Trophoblast cell (in vitro differentiated cells and primary cell): ENCODE data around the gene IGLL1.
"Not testable (repeated sequence)": the region's sequence is repeated elsewhere in the genome, so short reads cannot be mapped to it uniquely, and the experiment has no call there.

Experiments used
- DNase-seq, 2 donors: peaks; one replicate each; pipeline ENCODE4 v3.0.0-alpha.2; 2016
- H2AFZ ChIP-seq: 2 replicates; pipeline ENCODE4 v1.6.1; 2013; ENCODE audit warnings: low read length, moderate library complexity, mild to moderate bottlenecking; ENCODE audit not compliant: insufficient read depth, poor library complexity
- H2AK5ac ChIP-seq: 2 replicates; pipeline ENCODE4 v1.6.1; 2013; ENCODE audit warnings: mild to moderate bottlenecking, low read length
- H2BK120ac ChIP-seq: 2 replicates; pipeline ENCODE4 v1.6.1; 2013; ENCODE audit warnings: low read length, mild to moderate bottlenecking, moderate library complexity; ENCODE audit not compliant: insufficient read depth, poor library complexity
- H2BK12ac ChIP-seq: 2 replicates; pipeline ENCODE4 v1.6.1; 2013; ENCODE audit warnings: mild to moderate bottlenecking, low read length, moderate library complexity
- H2BK5ac ChIP-seq: 2 replicates; pipeline ENCODE4 v1.6.1; 2013; ENCODE audit warnings: low read length, low read depth, moderate library complexity, mild to moderate bottlenecking; ENCODE audit not compliant: poor library complexity
- H3K14ac ChIP-seq: 2 replicates; pipeline ENCODE4 v1.6.1; 2013; ENCODE audit warnings: mild to moderate bottlenecking, low read length
- H3K18ac ChIP-seq: 2 replicates; pipeline ENCODE4 v1.6.1; 2013; ENCODE audit warnings: mild to moderate bottlenecking, low read length
- H3K23ac ChIP-seq: 2 replicates; pipeline ENCODE4 v1.6.1; 2013; ENCODE audit warnings: low read length
- H3K27ac ChIP-seq: 2 replicates; pipeline ENCODE4 v1.5.1; 2013; ENCODE audit warnings: low read depth, mild to moderate bottlenecking, inconsistent platforms, low read length, moderate library complexity
- H3K27me3 ChIP-seq: 2 replicates; pipeline ENCODE4 v1.6.1; 2013; ENCODE audit warnings: inconsistent platforms, mild to moderate bottlenecking, low read length, moderate library complexity; ENCODE audit not compliant: insufficient read depth
- H3K36me3 ChIP-seq, 2 experiments: 1 replicate in 1 of 2; 2 replicates in 1 of 2; pipeline ENCODE4 v1.6.1; 2013; ENCODE audit warnings: low read length in 2 of 2, mild to moderate bottlenecking in 2 of 2, moderate library complexity in 1 of 2; ENCODE audit not compliant: insufficient read depth in 2 of 2, control insufficient read depth in 1 of 2
- H3K4ac ChIP-seq: 2 replicates; pipeline ENCODE4 v1.6.1; 2013; ENCODE audit warnings: low read depth, mild to moderate bottlenecking, low read length, moderate library complexity
- H3K4me1 ChIP-seq, 2 experiments: 1 replicate in 1 of 2; 2 replicates in 1 of 2; pipeline ENCODE4 v1.6.1; 2013; ENCODE audit warnings: low read length in 2 of 2, mild to moderate bottlenecking in 2 of 2, moderate library complexity in 1 of 2; ENCODE audit not compliant: insufficient read depth in 2 of 2, control insufficient read depth in 1 of 2
- H3K4me2 ChIP-seq: 2 replicates; pipeline ENCODE4 v1.6.1; 2013; ENCODE audit warnings: inconsistent platforms, mild to moderate bottlenecking, low read length, moderate library complexity
- H3K4me3 ChIP-seq: 2 replicates; pipeline ENCODE4 v1.5.1; 2013; ENCODE audit warnings: mild to moderate bottlenecking, low read depth, low read length, inconsistent platforms
- H3K79me1 ChIP-seq: one replicate; pipeline ENCODE4 v1.6.1; 2013; ENCODE audit warnings: low read length
- H3K79me2 ChIP-seq: 2 replicates; pipeline ENCODE4 v1.6.1; 2013; ENCODE audit warnings: low read length, mild to moderate bottlenecking; ENCODE audit not compliant: control insufficient read depth, insufficient read depth, poor library complexity
- H3K9ac ChIP-seq: 2 replicates; pipeline ENCODE4 v1.6.1; 2013; ENCODE audit warnings: mild to moderate bottlenecking, low read length
- H3K9me3 ChIP-seq: 2 replicates; pipeline ENCODE4 v1.6.1; 2013; ENCODE audit warnings: low read depth, mild to moderate bottlenecking, control low read depth, inconsistent platforms, low read length; ENCODE audit not compliant: insufficient read depth
- H4K12ac ChIP-seq: 2 replicates; pipeline ENCODE4 v1.6.1; 2013; ENCODE audit warnings: low read depth, mild to moderate bottlenecking, low read length, moderate library complexity
- H4K8ac ChIP-seq: 2 replicates; pipeline ENCODE4 v1.6.1; 2013; ENCODE audit warnings: low read depth, mild to moderate bottlenecking, low read length, moderate library complexity
- H4K91ac ChIP-seq: one replicate; pipeline ENCODE4 v1.6.1; 2013; ENCODE audit warnings: low read depth, mild to moderate bottlenecking, low read length, moderate library complexity
- WGBS: extraction: QIAGEN DNeasy Blood & Tissue Kit; methylation state at CpG from one replicate; pipeline ENCODE4 v1.1.7; 2013; ENCODE audit warnings: missing lambda C conversion rate; ENCODE audit not compliant: insufficient read length, insufficient coverage; ENCODE audit errors: extremely low coverage; 5-methylcytosine and 5-hydroxymethylcytosine counted together

IGLL1 gene

GRCh38 chr22:23561025-23561510, 19.0 kb downstream of the IGLL1 start:
- not testable (repeated sequence) for H3K18ac ChIP-seq, H2AK5ac ChIP-seq, H3K4me3 ChIP-seq, H2BK5ac ChIP-seq, H3K9ac ChIP-seq, H2BK12ac ChIP-seq, H4K8ac ChIP-seq, H3K23ac ChIP-seq, H2BK120ac ChIP-seq, H4K91ac ChIP-seq, H3K79me2 ChIP-seq, H3K4me2 ChIP-seq, H3K4me1 ChIP-seq, DNase-seq, H3K9me3 ChIP-seq, H3K4ac ChIP-seq, H2AFZ ChIP-seq, H3K36me3 ChIP-seq, H3K79me1 ChIP-seq, H3K27ac ChIP-seq, H4K12ac ChIP-seq, H3K14ac ChIP-seq, H3K27me3 ChIP-seq
- no CpG with 5 or more reads among the region's 24 CpGs for WGBS

- H3K27ac ChIP-seq, H3K9ac ChIP-seq, H3K79me2 ChIP-seq, H3K18ac ChIP-seq, H4K91ac ChIP-seq, H3K36me3 ChIP-seq, H2AFZ ChIP-seq, H2BK5ac ChIP-seq, H3K4ac ChIP-seq, H2AK5ac ChIP-seq, H3K79me1 ChIP-seq, H3K4me1 ChIP-seq, H3K4me3 ChIP-seq, H3K27me3 ChIP-seq, DNase-seq, H4K8ac ChIP-seq, H3K14ac ChIP-seq, H3K4me2 ChIP-seq, H2BK120ac ChIP-seq, H3K23ac ChIP-seq, H3K9me3 ChIP-seq, H4K12ac ChIP-seq, H2BK12ac ChIP-seq: not testable (repeated sequence)
- no CpG with 5 or more reads among the region's 1 CpG for WGBS
These were observed 19.9 kb downstream of the IGLL1 start for GRCh38 chr22:23560215-23560614.

GRCh38 chr22:23557467-23557866, 22.6 kb downstream of the IGLL1 start:
- Histone ChIP-seq H3K4me3 (no peak overlapping the region), H2AFZ (no peak overlapping the region), H3K27me3 (no peaks in the 10 kb centered on the region), H3K14ac (no peak overlapping the region), H2BK5ac (no peak overlapping the region), H3K4me1 (no peaks in the 10 kb centered on the region), H4K91ac (no peak overlapping the region), H3K9me3 (peaks cover 2% of the 10 kb centered on the region), H3K23ac (no peak overlapping the region), H2AK5ac (no peak overlapping the region), H3K79me1 (no peaks in the 10 kb centered on the region), H3K27ac (no peak overlapping the region), H4K8ac (no peak overlapping the region), H3K4me2 (no peak overlapping the region), H3K4ac (no peak overlapping the region), H4K12ac (no peak overlapping the region), H2BK120ac (no peak overlapping the region), H2BK12ac (no peak overlapping the region), H3K36me3 (no peaks in the 10 kb centered on the region), H3K79me2 (no peaks in the 10 kb centered on the region), H3K9ac (no peak overlapping the region), H3K18ac (no peak overlapping the region)
- DNase-seq = no peak
- WGBS = no CpG with 5 or more reads among the region's 4 CpGs

- Histone ChIP-seq H2BK12ac (no peak overlapping the region), H3K79me1 (no peaks in the 10 kb centered on the region), H3K4ac (no peak overlapping the region), H4K12ac (no peak overlapping the region), H3K14ac (no peak overlapping the region), H3K36me3 (no peaks in the 10 kb centered on the region), H2BK120ac (no peak overlapping the region), H3K4me2 (no peak overlapping the region), H2AFZ (no peak overlapping the region), H3K4me1 (no peaks in the 10 kb centered on the region), H3K79me2 (no peaks in the 10 kb centered on the region), H4K91ac (no peak overlapping the region), H3K27me3 (no peaks in the 10 kb centered on the region), H3K9ac (no peak overlapping the region), H3K27ac (no peak overlapping the region), H3K9me3 (peaks cover 2% of the 10 kb centered on the region), H2BK5ac (no peak overlapping the region), H3K4me3 (no peak overlapping the region), H4K8ac (no peak overlapping the region), H3K18ac (no peak overlapping the region), H2AK5ac (no peak overlapping the region), H3K23ac (no peak overlapping the region)
- no CpG with 5 or more reads among the region's 7 CpGs for WGBS
- DNase-seq = no peak
These were observed 23.1 kb downstream of the IGLL1 start for GRCh38 chr22:23557036-23557435.
